HCEC 1CT (cell line): ENCODE results near the gene SERGEF.

Source experiments
- DNase-seq: peaks from one replicate; pipeline ENCODE4 v3.0.0-alpha.2; 2017

Gene SERGEF

DNA sequence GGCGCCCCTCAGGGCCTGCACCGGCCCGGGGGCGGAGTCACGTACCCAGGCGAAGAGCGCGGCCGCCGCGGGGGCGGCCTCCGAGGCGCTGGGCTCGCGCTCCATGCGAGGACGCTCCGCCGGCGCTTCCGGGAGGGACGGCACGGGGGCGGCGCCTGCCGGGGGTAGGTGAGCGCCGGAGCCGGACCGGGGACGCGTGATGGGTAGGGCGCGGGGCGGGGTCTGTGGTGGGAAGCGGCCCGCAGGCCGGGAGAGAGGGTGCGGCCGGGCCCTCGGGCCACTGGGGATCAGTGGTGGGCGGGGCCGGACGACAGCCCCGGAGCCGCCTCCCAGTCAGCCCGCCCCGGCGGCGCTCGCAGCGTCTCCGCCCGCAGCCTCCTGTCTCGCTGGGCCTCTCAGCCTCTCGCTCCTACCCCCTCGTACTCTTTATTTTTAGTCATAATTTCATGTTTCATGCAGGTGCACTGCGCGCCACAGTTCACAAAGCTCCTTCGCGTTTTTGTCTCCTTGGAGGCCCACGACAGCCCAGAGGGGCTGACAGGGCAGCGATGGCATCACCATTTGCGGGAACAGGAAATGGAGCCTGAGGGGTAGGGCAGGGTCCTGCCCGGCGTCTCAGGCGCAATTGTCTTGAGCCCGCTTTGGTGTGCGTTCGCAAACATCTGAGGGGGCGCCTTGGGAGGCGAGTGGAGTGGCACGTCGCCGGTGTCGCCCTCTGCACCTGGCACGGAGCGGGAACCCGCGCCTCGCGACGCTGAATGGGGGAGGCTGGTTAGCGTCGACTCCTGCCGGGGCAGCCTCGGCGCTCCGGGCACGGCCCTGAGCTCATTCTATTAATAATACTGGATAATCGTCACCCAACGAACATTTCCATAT is at the start of gene SERGEF:
SERGEF (minus strand) TSS at position 142 of the 876 bp plus-strand sequence; CDS start at position 105, 37 bp downstream.
- DNase-seq = peak; percentile 88

- no peak for DNase-seq
These were observed 48.5 kb upstream of the SERGEF start for GRCh38 chr11:18061351-18061750.

DNA sequence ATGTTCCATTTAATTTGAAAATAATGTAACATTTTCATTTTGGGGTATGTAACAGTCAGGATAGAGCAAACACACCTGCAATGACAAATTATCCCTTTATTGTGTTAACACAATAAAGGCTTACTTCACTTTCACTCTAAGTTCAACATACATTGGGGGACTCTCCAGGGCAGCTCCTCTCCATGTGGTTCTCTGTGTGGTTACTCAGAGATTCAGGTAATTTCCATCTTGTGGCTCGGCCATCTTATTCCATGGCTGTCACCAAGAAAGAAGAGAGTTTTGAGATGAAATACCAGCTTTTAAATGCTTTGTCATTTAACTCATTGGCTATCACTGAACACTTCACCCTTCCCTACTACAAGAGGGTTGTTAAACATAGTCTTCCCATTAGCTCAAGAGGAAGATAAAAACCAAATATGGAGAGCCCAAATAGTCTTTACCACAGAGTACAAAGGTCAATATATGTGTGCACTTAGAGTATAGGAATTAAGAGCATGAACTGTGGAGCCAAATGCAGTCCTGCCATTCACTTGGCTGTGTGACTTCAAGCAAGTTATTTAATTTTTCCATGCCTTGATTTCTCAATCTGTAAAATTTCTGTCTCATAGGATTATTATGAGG is 43.8 kb upstream of the SERGEF start:
- DNase-seq = no peak

GRCh38 chr11:18054511-18055103 is 41.8 kb upstream of the SERGEF start:
- no peak for DNase-seq

- DNase-seq = no peak
These were observed 38.0 kb upstream of the SERGEF start for GRCh38 chr11:18050848-18051247.

- DNase-seq = no peak
These were observed 33.4 kb upstream of the SERGEF start, which contains the start of gene TPH1 for GRCh38 chr11:18046116-18046777. TSS of gene TPH1 (minus strand) at chr11:18046269. CDS start at chr11:18040762, 5,507 bp downstream.

GRCh38 chr11:18036456-18036855 is 23.6 kb upstream of the SERGEF start:
- no peak for DNase-seq

GRCh38 chr11:18027475-18027874 is 14.6 kb upstream of the SERGEF start:
- DNase-seq = no peak

DNA sequence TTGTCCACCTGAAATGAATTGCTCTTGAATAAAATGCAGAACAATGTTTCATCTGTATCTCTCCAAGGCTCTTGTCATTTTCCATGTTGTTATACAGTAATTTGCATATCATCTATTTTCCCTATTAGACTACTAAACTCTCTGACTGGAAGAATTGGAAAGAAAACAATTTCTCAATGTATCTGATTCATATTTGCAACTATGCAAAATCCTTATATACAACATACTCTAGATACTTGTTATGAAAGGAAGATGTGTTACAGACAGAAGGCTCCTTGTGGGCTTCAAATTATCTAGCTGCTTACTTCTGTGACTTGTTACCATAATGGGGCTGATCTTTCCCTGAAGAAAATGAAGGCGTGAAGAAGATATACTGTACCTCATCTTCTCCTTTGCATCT is 9.6 kb upstream of the SERGEF start:
- no peak for DNase-seq

- DNase-seq = no peak
These were observed 6.8 kb upstream of the SERGEF start for GRCh38 chr11:18019650-18020049.

- DNase-seq = no peak
These were observed 3.9 kb upstream of the SERGEF start for GRCh38 chr11:18016789-18017188.

DNA sequence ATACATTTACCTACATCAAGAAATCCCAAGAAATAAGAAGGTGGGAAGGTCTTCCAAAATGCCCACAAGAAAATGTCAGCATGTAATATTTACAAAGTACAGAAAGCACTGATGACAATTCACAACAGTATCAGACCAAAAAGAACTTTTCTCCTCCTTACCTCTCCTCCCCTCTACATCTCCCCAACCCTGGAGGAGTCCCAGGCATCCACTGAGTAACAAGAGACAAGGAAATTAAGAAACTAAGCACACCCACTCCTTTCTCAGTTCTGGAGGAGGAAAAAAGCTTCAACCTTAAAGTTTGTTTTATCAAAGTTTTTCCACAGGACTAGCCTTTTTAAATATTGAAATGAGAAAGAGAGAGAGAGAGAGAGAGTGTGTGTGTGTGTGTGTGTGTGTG is 2.0 kb upstream of the SERGEF start:
- no peak for DNase-seq

GRCh38 chr11:18013790-18014507 is 1.1 kb upstream of the SERGEF start:
- no peak for DNase-seq

DNA sequence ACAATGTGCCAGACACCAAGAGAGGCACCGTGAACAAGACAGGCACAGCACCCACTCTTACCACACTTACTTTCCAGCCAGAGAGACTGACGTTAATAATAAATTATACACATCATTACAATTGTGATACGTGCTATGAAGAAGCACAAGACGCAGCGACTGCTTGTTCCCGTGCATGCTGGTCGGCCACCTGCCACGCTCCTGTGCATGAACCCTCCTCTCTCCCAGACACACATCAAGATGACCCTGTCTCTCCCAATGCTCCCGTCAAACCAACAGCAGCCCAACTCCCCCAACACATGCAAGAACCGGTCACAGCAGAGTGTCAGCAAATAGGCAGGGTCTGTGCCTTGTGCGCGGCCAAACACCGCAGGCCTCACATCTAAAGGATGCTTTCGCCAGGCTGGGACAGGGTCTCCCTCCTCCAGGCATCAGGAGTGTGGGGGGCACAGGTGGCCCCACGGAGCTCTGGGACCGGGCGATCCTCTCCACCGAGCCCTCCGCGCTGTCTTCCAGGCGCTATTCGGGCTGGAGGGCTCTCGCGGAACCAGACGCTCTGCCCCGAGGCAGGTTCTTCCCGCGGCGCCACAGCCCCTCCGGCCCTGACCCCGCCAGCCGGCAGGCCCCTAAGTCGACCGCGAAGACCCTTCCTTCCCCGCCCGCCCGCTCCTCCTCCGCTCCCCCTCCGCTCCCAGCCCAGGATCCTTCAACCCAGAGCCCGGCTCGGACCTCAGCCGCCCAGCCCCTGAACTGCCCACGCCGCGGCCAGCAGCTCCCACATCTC is 533 bp downstream of the SERGEF start:
- DNase-seq = no peak

- no peak for DNase-seq
These were observed 1.2 kb downstream of the SERGEF start for GRCh38 chr11:18011633-18012032.

DNA sequence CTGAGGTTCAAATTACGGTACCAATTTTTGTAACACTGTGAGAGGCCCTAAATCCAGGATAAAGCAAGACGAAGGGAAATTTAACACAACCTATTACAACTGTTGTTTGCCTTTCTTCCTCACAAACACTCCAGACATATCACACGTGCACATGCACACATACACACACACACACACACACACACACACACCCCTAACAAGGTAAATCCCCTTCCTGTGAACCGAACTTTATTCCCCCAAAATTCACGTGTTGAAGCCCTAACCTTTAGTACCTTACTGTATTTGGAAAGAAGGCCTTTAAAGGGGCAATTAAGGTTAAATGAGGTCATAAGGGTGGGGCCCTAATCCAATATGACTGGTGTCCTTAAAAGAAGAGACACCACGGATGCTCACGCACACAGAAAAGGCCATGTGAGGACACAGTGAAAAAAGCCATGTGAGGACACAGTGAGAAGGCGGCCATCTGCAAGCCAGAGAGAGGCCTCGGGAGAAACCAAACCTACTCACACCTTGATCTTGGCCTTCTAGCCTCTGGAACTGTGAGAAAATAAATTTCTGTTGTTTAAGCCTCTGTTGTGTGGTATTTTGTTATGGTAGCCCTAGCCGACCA is 1.8 kb downstream of the SERGEF start:
- no peak for DNase-seq

GRCh38 chr11:18010121-18010670 is 2.7 kb downstream of the SERGEF start:
- DNase-seq = no peak

DNA sequence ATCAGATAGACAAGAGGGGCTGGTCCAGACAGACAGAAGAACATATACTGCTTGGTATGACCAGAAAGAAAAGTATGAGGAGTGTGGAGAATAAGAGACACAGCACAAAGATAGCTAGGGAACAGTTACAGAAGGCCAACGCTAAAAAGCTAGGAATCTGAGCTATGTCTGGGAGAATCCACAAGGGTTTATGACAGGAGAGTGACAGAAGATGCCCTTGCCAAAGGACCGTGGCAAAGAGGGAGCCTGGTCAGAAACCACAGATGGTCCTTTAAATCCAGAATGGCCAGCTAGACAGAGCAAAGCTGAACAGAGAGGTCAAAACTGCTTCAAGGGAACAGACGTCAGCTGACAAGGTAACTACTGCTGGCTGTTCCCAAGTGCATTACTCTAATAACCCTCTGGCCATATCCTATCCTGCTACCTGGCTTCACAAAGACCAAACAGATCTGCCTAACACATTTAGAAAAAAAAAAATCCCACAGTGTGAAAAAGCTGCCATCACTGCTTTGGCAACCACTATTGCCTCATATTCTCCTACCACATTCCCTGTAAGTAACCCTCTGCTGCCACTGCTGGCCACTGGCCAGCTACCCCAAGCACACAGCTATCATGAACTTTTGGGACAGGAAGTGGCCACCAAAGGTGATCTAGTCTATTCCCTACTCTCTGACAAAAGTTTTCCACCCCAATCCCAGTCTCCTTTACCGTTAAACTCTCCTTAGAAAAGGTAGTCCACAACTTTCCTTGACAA is 7.3 kb downstream of the SERGEF start:
- DNase-seq = no peak

DNA sequence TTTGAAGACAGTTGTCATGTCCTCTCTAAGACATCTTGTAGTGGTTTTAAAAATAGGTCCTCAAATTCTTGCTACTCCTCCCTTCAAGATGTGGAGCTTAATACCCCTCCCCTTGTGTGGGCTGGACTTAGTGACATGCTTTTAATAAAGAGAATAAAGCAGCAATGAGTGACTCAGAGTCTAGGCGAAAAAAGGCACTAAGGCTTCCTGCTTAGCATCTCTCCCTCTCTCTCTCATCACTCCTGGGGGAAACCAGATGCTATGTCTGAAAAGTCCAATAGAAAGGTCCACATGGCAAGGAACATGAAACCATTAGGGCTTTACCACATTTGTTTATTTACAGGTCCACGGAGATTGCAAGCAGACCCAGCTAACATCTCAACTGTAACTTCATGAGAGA is 11.7 kb downstream of the SERGEF start:
- DNase-seq = no peak

GRCh38 chr11:18000760-18001159 is 12.1 kb downstream of the SERGEF start:
- DNase-seq = no peak
